Measurements from ENCODE around the gene TLCD2.

DNA sequence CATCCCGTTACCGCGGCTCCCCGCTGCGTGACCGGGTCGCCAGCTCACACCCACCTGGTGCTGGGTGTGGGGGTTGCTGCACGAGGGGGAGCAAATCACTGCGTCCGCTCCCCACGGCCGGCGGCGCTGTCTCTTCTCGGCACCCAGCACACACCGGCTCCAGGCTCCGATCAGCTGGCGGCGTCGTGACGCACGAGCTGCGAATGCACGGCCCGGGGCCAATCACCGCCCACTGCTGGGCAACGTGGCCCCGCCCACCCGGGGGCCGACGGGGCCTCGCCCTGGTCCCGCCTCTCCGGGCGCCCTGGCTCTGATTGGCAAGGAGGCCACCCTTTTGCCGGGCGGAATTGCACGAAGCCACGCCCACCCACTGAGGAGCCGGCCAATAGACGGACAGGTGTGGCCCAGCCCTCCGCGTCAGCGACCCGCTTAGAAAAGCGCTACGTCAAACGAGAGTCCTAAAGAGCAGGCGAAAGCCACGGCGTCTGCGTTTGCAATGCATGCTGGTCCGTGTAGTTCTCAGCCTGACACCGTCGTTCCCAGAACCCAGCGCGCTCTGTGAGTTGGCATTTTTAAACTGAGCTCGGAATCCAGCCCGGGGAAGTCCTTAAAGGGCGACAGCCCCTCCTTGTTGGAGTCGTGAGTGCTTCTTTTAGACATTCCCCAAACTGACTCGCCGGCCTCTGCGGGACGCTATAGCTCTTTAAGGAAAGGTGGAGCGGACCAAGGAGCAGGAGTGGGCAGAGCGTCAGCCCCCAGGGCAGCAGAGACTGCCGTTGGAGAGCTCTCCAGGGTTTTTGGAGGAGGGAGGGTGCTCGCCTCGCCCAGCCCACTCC is 6.1 kb upstream of the TLCD2 start:
- TF ChIP-seq, protein P1, sequence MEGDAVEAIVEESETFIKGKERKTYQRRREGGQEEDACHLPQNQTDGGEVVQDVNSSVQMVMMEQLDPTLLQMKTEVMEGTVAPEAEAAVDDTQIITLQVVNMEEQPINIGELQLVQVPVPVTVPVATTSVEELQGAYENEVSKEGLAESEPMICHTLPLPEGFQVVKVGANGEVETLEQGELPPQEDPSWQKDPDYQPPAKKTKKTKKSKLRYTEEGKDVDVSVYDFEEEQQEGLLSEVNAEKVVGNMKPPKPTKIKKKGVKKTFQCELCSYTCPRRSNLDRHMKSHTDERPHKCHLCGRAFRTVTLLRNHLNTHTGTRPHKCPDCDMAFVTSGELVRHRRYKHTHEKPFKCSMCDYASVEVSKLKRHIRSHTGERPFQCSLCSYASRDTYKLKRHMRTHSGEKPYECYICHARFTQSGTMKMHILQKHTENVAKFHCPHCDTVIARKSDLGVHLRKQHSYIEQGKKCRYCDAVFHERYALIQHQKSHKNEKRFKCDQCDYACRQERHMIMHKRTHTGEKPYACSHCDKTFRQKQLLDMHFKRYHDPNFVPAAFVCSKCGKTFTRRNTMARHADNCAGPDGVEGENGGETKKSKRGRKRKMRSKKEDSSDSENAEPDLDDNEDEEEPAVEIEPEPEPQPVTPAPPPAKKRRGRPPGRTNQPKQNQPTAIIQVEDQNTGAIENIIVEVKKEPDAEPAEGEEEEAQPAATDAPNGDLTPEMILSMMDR (IDR thresholded peaks at IDR 0.05; ENCODE audit: low read depth, low read length): no peak
- no peak for TF ChIP-seq EZH2phosphoT487 (IDR thresholded peaks at IDR 0.05; ENCODE audit: low read depth)
